HG02642 (cell line): ENCODE measurements around the gene AK8.

ENCODE experiments used
- ATAC-seq: cut with Tn5 transposase; IDR thresholded peaks from one replicate; pipeline ENCODE4 v1.9.1; 2021; ENCODE audit warnings: mild to moderate bottlenecking; ENCODE audit not compliant: unreplicated experiment, poor library complexity

AK8 gene

DNA sequence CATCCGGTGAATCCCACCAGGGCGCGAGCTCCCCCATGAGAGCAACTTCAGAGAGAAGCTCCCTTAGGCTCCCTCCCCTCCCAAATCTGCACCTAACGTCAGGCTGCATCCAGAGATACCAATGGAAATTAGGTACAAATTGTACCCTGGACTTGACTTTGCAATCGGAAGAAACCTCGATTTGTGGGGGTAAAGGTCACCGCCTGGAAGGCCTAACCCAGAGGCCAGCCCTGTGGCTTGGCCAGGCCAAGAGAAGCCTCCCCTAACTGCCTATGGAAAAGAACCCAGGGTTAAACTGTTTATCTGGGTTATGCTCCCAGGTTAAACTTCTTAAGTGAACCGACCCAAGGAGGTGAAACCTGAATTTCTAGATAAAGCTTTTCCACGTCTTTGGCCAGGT, 127.4 kb downstream of the AK8 start:
- ATAC-seq: no peak

DNA sequence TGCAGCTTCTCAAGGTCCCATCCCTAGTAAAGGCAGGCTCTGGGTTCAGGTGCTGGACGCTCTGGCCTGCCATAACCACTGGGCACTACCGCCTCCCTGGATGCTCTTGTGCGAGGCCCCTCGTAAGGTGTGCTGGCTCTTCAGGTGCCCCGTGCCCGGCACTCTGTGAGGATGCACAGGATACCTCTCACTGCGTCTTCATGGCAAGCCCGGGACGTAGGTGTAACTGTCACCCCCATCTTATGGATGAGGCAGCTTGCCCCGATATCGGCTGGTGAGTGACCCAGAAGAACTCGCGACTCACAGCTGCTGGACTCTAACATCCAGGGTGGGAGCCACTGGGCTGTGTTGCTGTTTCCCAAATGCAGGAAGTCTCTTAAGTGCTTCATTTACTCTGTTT, 128.8 kb downstream of the AK8 start:
- no peak for ATAC-seq

DNA sequence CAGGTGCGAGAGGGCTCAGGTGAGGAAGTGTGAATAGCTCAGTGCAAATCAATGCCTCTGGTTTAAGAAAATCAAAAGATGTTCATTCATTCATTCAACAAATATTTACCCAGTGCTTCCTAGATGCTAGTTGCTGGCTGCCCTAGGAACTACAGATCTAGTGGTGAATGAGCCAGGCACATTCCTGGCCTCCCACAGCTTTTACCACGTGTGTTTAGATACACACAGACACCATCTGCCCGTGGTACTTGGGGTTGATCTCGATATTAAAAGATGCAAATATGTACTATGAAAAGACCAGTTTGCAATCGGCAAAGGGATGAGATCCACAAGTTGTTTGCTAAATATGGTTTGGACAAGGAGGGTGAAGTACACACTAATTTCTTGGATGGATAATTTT, 129.6 kb downstream of the AK8 start:
- no peak for ATAC-seq

GRCh38 chr9:132745756-132746709, 132.1 kb downstream of the AK8 start:
- no peak for ATAC-seq

DNA sequence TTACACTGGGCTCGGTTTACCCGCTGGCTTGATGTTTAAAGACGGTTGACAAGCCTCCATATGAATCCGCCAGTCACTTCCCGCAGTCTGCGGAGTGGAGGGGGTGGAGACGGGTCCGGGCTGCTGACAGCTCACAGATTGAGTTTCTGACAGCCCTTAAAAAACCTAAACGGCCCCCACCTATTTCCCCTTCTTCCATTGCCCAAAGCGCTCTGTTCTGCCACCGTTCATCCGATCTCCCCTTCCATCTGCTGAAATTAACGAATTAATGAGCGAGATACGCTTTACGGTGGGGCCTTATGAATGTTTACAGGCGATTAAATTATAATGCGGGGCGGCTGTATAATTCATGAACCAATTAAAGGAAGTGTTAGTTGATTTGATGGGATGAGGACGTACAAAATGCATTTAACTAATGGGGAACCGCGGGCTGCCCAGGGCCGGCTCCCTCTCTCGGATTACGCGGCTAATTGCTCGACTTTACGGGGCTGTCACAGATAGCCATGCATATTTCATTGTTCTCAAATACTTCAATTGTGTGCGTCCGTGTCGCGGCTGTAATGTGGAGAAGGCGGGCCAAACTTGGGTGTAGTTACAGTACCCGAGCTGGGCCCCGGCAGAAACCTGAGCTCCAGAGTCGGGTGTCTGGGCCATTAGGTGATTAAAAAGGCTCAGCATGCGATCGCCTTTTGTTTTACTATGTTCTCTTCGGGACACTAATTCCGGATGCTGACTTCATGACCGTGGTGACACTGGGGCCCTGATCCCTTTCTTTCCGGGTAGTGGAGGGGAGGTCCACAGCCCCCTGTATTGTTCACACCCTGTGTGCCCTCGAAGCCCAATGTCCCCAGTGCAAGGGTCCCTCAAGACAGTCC, 133.0 kb downstream of the AK8 start:
- ATAC-seq: no peak

- ATAC-seq: no peak
Observed at GRCh38 chr9:132743931-132744479, 134.1 kb downstream of the AK8 start.

DNA sequence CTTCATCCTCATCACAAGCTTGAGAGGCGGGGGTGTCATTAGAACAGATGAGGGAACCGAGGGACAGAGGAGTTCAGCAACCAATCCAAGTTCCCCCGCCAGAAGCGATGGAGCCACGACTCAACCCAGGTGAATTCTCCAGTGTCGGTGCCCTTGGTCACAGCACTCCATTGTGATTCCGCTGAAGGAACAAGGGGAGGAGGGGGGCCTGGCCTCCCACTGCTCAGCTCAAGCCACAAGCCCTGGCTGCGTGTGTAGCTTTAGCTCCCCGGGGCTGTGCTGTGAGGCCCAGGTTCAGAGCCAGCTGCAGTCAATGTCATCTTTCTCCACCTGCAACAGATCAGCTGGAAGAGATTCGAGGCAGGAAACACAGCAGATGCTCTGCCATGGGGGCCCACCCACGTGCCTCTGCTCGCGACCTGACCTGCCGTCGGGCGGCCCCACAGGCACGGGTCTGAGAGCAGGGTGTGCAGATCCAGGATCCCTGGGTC, 135.2 kb downstream of the AK8 start:
- no peak for ATAC-seq

- no peak for ATAC-seq
Observed at GRCh38 chr9:132740526-132741309, 137.4 kb downstream of the AK8 start.

DNA sequence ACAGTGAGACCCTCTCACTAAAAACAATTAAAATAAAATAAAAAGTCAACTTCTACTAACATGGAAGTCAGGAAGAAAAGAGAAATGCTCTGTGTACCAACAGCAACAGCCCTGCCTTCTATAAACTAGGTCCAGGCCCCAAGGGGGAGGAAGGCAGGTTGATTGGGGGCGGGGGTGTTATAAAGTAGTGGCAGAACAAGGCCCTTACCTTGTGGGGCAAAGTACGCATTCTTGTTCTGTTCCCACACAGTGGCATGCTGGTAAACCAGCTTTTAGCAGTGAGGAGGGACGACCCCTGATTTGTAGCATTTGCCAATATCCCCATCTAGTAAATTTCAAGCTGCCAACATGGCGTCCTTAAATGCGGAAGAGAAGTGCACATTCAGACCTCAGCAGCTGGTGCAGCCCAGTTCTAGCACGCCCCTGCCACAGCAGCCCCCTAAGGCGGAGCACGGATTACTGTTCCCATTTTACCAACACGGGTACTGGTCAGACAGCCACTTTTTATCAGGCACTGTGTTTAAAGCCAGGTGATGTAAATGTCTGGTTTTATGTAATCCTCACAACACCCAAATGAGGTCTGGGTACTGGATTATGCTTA, 138.3 kb downstream of the AK8 start:
- ATAC-seq: no peak

DNA sequence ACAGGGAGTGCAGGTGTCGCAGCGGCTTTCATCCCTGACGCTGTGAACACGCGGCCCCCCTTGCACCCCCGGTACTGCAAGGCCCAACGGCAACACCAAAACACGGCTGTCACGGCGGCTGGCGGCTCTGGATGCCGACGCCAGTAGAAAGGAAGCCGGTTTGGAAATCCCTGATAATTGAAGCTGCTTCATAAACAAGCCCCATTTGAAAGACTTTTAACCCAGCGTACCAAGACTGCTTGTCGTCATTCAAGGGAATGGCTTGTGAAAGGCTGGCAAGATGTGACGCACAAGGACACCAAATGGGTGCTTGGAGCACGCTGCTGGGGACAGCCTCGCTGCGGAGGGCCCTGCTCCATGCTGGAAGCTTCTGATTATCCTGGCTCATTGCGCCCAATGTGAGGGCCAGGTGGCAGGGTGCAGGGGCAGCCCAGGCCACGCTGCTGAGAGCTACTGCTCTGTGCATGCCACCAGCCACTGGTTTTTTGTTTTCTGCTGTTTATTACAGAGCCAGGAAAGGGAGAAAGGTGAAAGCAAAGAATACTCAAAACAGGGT, 144.7 kb downstream of the AK8 start:
- no peak for ATAC-seq

- no peak for ATAC-seq
Observed at GRCh38 chr9:132732326-132733259, 145.5 kb downstream of the AK8 start.

- ATAC-seq: no peak
Observed at GRCh38 chr9:132731230-132731629, 146.9 kb downstream of the AK8 start.

GRCh38 chr9:132730054-132731033, 147.7 kb downstream of the AK8 start:
- no peak for ATAC-seq

GRCh38 chr9:132729235-132729890, 148.7 kb downstream of the AK8 start:
- no peak for ATAC-seq

DNA sequence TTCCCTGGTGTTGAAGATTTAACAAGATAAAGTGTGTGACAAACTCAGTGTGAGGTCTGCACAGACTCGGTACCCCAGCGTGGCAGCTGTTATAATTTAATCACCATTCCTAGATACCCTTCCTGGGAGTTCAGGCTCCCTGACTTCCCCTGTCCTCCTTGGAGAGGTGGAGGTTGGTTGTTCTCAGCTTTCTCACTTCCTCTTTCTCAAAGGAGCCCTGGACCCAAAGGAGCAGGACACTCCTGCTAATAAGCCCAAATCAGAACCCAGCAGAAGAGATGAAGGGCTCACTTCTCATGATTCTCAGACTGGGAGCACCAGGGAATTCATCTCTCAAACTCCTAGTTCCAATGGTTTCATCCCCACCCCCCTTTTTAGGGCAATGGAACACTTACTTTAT, 149.6 kb downstream of the AK8 start:
- ATAC-seq: no peak

DNA sequence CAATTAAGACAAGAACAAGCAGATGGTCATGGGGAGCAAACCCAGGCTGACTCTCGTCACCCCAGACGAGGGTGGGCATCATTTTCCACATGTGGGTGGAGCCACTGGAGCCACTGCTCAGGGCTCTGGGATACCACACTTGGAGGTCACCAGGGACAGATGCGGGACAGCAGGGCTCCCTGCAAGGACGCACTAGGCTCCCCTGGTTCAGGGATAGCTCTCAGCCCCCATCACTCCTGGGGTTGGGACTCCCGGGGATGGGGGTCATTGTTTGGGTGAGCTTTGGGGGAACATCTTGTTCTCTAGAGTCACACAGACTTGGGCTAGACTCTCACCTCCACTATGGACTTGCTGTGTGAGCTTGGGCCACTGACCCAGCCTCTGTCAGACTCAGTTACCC, 150.0 kb downstream of the AK8 start:
- ATAC-seq: no peak
